SK-N-SH (cell line): Measurements from ENCODE around the gene FDXR. TPM values are rescaled to one million over a fixed set of nuclear protein-coding genes. Genes with fewer than 3 reads are reported as not detected.
"Not testable (repeated sequence)": the region's sequence is repeated elsewhere in the genome, so short reads cannot be mapped to it uniquely, and the experiment has no call there.

ENCODE experiments used
- CTCF ChIA-PET: fragments of 300-600, 350-600 bp; formaldehyde crosslinking; extraction: SDS; loops from one replicate; lab custom pipeline; 2021; lab: Yijun Ruan, JAX
- POLR2A ChIA-PET: fragments of 350-600 bp; sonication (Branson Sonifier 250); formaldehyde crosslinking; extraction: SDS; loops from one replicate; lab custom pipeline; 2020; ENCODE audit warnings: antibody characterized with exemption, inconsistent platforms; lab: Yijun Ruan, JAX
- DNase-seq: peaks from one replicate; pipeline ENCODE4 v3.0.0; 2012
- H2AFZ ChIP-seq: fragments of 200-600 bp; sonication (generic); 2 replicates; pipeline ENCODE4 v1.8.1; 2016; ENCODE audit warnings: antibody characterized with exemption, mild to moderate bottlenecking, low read depth
- H3F3A ChIP-seq: fragments of 200-600 bp; sonication (generic); replicated peaks from 2 replicates; pipeline ENCODE3; 2016; ENCODE audit warnings: antibody characterized with exemption, mild to moderate bottlenecking; ENCODE audit not compliant: insufficient read depth
- H3K27ac ChIP-seq, 2 experiments: fragments of 200-500 bp in 1 of 2; fragments of 200-600 bp in 1 of 2; sonication (Bioruptor generic) in 1 of 2; sonication (generic), shearing (Covaris generic) in 1 of 2; 2 replicates each; pipeline versions ENCODE4 v1.5.1 to v1.6.1; 2014 to 2016; ENCODE audit warnings: low read depth in 2 of 2, inconsistent platforms in 1 of 2, low read length in 1 of 2, mild to moderate bottlenecking in 1 of 2, mixed read lengths in 1 of 2
- H3K27me3 ChIP-seq: fragments of 200-600 bp; sonication (generic), shearing (Covaris generic); 2 replicates; pipeline ENCODE4 v1.6.1; 2016; ENCODE audit warnings: mixed run types; ENCODE audit not compliant: insufficient read depth
- H3K36me3 ChIP-seq, 2 experiments: fragments of 200-500 bp in 1 of 2; fragments of 200-600 bp in 1 of 2; sonication (Bioruptor generic) in 1 of 2; sonication (generic) in 1 of 2; replicated peaks in 1 of 2; 2 replicates each; pipeline versions ENCODE3 to v1.5.1; 2014 to 2016; ENCODE audit warnings: low read length in 1 of 2, mild to moderate bottlenecking in 1 of 2; ENCODE audit not compliant: insufficient read depth in 2 of 2, control insufficient read depth in 1 of 2
- H3K4me1 ChIP-seq, 2 experiments: fragments of 200-500 bp in 1 of 2; fragments of 200-600 bp in 1 of 2; sonication (Bioruptor generic) in 1 of 2; sonication (generic), shearing (Covaris generic) in 1 of 2; 2 replicates each; pipeline versions ENCODE4 v1.5.1 to v1.6.1; 2014 to 2016; ENCODE audit warnings: low read depth in 1 of 2, low read length in 1 of 2, mixed run types in 1 of 2; ENCODE audit not compliant: insufficient read depth in 2 of 2, control insufficient read depth in 1 of 2
- H3K4me2 ChIP-seq: fragments of 200-600 bp; sonication (generic), shearing (Covaris generic); 2 replicates; pipeline ENCODE4 v1.6.1; 2017; ENCODE audit warnings: mixed run types
- H3K4me3 ChIP-seq, 2 experiments: fragments of 200-500 bp in 1 of 2; fragments of 200-600 bp in 1 of 2; sonication (Bioruptor generic) in 1 of 2; sonication (generic), shearing (Covaris generic) in 1 of 2; 2 replicates each; pipeline versions ENCODE4 v1.5.1 to v1.8.1; 2014 to 2016; ENCODE audit warnings: low read depth in 2 of 2, inconsistent platforms in 1 of 2, low read length in 1 of 2, mild to moderate bottlenecking in 1 of 2, mixed read lengths in 1 of 2, moderate library complexity in 1 of 2
- H3K79me2 ChIP-seq: fragments of 200-600 bp; sonication (generic); 2 replicates; pipeline ENCODE4 v1.8.1; 2017; ENCODE audit warnings: mild to moderate bottlenecking; ENCODE audit not compliant: insufficient read depth
- H3K9ac ChIP-seq: fragments of 200-600 bp; sonication (generic); 2 replicates; pipeline ENCODE4 v1.6.1; 2017; ENCODE audit warnings: mixed run types
- H3K9me2 ChIP-seq: fragments of 200-600 bp; sonication (generic); 2 replicates; pipeline ENCODE4 v1.6.1; 2017; ENCODE audit warnings: mixed run types
- H3K9me3 ChIP-seq: fragments of 200-600 bp; sonication (generic); 2 replicates; pipeline ENCODE4 v1.6.1; 2017; ENCODE audit warnings: mixed run types, mild to moderate bottlenecking, moderate library complexity
- H4K20me1 ChIP-seq: fragments of 200-600 bp; sonication (generic); 2 replicates; pipeline ENCODE4 v1.6.1; 2017; ENCODE audit warnings: mild to moderate bottlenecking, mixed run types; ENCODE audit not compliant: insufficient read depth
- ELF1 ChIP-seq: IDR thresholded peaks from 2 replicates; pipeline ENCODE4 v1.4.0; 2012
- FOXJ3 ChIP-seq: sonication (generic); formaldehyde crosslinking; IDR thresholded peaks from 2 replicates; pipeline ENCODE4 v1.5.1; 2020; ENCODE audit warnings: mild to moderate bottlenecking, missing genetic modification reagents
- GATA2 ChIP-seq: sonication (generic); formaldehyde crosslinking; IDR thresholded peaks from 2 replicates; pipeline ENCODE4 v1.5.0; 2020; ENCODE audit warnings: mild to moderate bottlenecking, missing genetic modification reagents
- MEF2A ChIP-seq: IDR thresholded peaks from 2 replicates; pipeline ENCODE4 v1.4.0; 2012; ENCODE audit warnings: low read depth, borderline replicate concordance
- RAD21 ChIP-seq: IDR thresholded peaks from 2 replicates; pipeline ENCODE4 v1.6.1; 2012; ENCODE audit warnings: mild to moderate bottlenecking, low read length
- RXRA ChIP-seq: IDR thresholded peaks from 2 replicates; pipeline ENCODE4 v1.4.0; 2012; ENCODE audit warnings: low read depth, mild to moderate bottlenecking, borderline replicate concordance
- SMC3 ChIP-seq: IDR thresholded peaks from 2 replicates; pipeline ENCODE4 v1.6.1; 2012; ENCODE audit warnings: low read depth, low read length, improper control_type of control experiment
- TAF1 ChIP-seq: IDR thresholded peaks from 2 replicates; pipeline ENCODE4 v1.6.1; 2012; ENCODE audit warnings: low read depth, mild to moderate bottlenecking, low read length, moderate library complexity, borderline replicate concordance
- USF2 ChIP-seq: fragments of 150-350 bp; IDR thresholded peaks from 2 replicates; pipeline ENCODE4 v1.6.1; 2017; ENCODE audit warnings: antibody characterized with exemption, low read length, low read depth, borderline replicate concordance
- WGBS: methylation state at CpG from one replicate; pipeline ENCODE4 v1.1.6; 2017; ENCODE audit warnings: low lambda C conversion rate; 5-methylcytosine and 5-hydroxymethylcytosine counted together
- polyA plus RNA-seq, 3 experiments: library from polyadenylated mRNA; depleted of rRNA; stranded (reverse); fragments of >200 nt; gene quantifications; 2 replicates each; pipeline ENCODE4 v1.2.3, GENCODE V29; 2012

Gene FDXR
- polyA plus RNA-seq, 1 of the 3 experiments (the other 2 are of a cell fraction), result 86.7 TPM

GRCh38 chr17:74907012-74907411 is 34.2 kb upstream of the FDXR start (continued):
- TF ChIP-seq GATA2 (CRISPR knock-in tag) (no peak), SMC3 (no peak), USF2 (no peak), RXRA (no peak), ELF1 (no peak), MEF2A (no peak), TAF1 (no peak)
- TF ChIP-seq, all 33 proteins: peak for 0

- POLR2A ChIA-PET, H3K36me3 ChIP-seq, H2AFZ ChIP-seq, H3K4me3 ChIP-seq, H3K27ac ChIP-seq, DNase-seq, H3K79me2 ChIP-seq, H3K9me3 ChIP-seq, H3K9ac ChIP-seq, H3K4me1 ChIP-seq, H3K9me2 ChIP-seq, H3K4me2 ChIP-seq, H3F3A ChIP-seq, H4K20me1 ChIP-seq: not testable (repeated sequence)
- CTCF ChIA-PET, result interaction anchor here (0.7 to 1.8 kb wide), 6 partner anchors 17 to 366 kb away, joined by 3 to 4 read pairs (median 3); partner anchors contain the start of gene USH1G
- 49% methylated on average over 6 of the region's 6 CpGs for WGBS
- H3K27me3 ChIP-seq, result peaks cover 26% of the 10 kb centered on the region
Observed at GRCh38 chr17:74906214-74906793, 33.5 kb upstream of the FDXR start.

GRCh38 chr17:74904687-74905409 is 32.1 kb upstream of the FDXR start:
- no peak overlapping the region for H3K27ac ChIP-seq
- no peaks in the 10 kb centered on the region for H3K36me3 ChIP-seq
- no peak overlapping the region for H2AFZ ChIP-seq
- no peaks in the 10 kb centered on the region for H3K9me2 ChIP-seq
- no peaks in the 10 kb centered on the region for H4K20me1 ChIP-seq
- no peak overlapping the region for H3K4me3 ChIP-seq
- no peak overlapping the region for H3K4me2 ChIP-seq
- no peak overlapping the region for H3K9ac ChIP-seq
- no peak for DNase-seq
- H3K4me1 ChIP-seq, result no peaks in the 10 kb centered on the region
- H3K79me2 ChIP-seq, result no peaks in the 10 kb centered on the region
- H3K9me3 ChIP-seq, result no peaks in the 10 kb centered on the region
- TF ChIP-seq RAD21 (no peak), FOXJ3 (no peak)
- H3F3A ChIP-seq, result no peaks in the 10 kb centered on the region
- ChIA-PET POLR2A (no interaction called here), CTCF (interaction anchor here (1.3 to 2.0 kb wide), 3 partner anchors 43 to 201 kb away, joined by 3 to 6 read pairs (median 4); no protein-coding TSS in a partner anchor)
- 55% methylated on average over 7 of the region's 7 CpGs for WGBS
- peaks cover 26% of the 10 kb centered on the region for H3K27me3 ChIP-seq
